NT2/D1 (cell line): ENCODE measurements around the gene RIT2.

Experiments used
- YY1 ChIP-seq: IDR thresholded peaks from 2 replicates; pipeline ENCODE4 v1.6.1; 2011; ENCODE audit not compliant: insufficient read length, insufficient read depth
- ZNF274 ChIP-seq: IDR thresholded peaks from 2 replicates; pipeline ENCODE4 v1.6.1; 2011; ENCODE audit warnings: mild to moderate bottlenecking, low read depth, low read length

GRCh38 chr18:42814618-42815017, 300.9 kb downstream of the RIT2 start:
- no peak for TF ChIP-seq YY1
- TF ChIP-seq ZNF274: no peak
